GM12864 (cell line): ENCODE data around the gene CCDC174.

Source experiments
- DNase-seq: peaks from one replicate; pipeline ENCODE4 v3.0.0-alpha.2; 2011; ENCODE audit warnings: low read depth
- H3K4me3 ChIP-seq: 2 replicates; pipeline ENCODE4 v1.5.1; 2011; ENCODE audit warnings: mild to moderate bottlenecking, low read depth, low read length, control low read depth
- TF ChIP-seq, protein P1 (sequence below): IDR thresholded peaks from 2 replicates; pipeline ENCODE4 v1.5.1; 2011; ENCODE audit warnings: low read depth, mild to moderate bottlenecking, moderate library complexity, low read length, control low read depth, inconsistent platforms; ENCODE audit errors: missing control alignments

CCDC174 gene

DNA sequence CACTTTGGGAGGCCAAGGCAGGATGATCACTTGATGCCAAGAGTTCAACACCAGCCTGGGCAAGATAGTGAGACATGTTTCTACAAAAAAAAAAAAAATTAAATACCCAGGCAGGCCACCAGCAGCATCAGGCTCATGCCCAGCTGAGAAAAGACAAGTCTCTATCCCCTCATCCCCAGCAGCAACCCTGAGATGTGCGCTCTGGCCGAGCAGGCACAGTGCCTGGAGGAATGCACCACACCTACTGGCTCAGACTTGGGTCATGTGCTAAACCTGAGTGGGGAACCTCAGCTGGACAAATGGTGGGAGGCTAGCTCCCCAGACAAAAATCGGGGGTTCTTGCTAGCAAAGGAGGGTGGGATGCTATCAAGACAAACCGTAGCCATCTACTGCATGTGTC, 10.2 kb upstream of the CCDC174 start:
- TF ChIP-seq, protein P1, sequence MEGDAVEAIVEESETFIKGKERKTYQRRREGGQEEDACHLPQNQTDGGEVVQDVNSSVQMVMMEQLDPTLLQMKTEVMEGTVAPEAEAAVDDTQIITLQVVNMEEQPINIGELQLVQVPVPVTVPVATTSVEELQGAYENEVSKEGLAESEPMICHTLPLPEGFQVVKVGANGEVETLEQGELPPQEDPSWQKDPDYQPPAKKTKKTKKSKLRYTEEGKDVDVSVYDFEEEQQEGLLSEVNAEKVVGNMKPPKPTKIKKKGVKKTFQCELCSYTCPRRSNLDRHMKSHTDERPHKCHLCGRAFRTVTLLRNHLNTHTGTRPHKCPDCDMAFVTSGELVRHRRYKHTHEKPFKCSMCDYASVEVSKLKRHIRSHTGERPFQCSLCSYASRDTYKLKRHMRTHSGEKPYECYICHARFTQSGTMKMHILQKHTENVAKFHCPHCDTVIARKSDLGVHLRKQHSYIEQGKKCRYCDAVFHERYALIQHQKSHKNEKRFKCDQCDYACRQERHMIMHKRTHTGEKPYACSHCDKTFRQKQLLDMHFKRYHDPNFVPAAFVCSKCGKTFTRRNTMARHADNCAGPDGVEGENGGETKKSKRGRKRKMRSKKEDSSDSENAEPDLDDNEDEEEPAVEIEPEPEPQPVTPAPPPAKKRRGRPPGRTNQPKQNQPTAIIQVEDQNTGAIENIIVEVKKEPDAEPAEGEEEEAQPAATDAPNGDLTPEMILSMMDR: no peak
- DNase-seq: no peak
- no peak overlapping the region for H3K4me3 ChIP-seq

DNA sequence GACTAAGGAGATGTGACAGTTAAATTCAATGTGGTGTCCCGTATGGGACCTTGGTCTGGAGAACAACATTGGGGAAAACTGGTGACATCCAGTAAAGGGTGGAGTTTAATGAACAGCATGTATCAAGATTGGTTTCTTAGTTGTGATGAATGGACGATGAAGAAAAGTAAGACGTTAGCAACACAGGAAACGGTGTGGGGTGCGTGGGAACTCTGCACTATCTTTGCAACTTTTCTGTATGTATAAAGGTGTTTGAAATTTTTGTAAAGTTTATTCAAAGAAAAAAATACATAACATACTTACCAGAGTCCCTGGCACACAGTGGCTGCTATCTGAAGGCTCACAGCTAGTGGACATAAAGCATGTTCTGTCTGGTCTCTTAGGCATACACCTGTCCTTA, 6.1 kb upstream of the CCDC174 start:
- DNase-seq: no peak
- TF ChIP-seq, protein P1: no peak
- no peak overlapping the region for H3K4me3 ChIP-seq

DNA sequence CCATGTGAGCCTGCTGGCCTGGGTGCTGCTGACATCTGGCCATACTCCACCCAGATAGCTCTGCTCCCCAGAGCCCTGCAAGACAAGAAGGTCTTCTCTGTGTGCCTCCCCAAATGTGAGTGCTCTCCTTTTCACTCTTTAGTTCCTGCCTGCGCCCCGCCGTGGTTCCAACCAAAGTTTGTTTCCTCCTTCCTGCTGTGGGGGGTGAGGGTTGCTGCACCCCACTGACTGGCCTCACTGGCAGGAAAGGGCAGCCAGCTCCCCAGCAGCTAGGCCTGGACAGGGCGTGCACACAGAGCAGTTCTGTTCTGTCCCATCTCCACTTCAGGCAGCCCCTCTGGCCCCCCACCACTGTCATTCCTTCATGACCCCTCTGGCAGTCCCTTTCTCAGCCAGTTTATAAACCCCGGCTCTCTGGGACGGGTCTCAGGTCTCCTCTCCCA, 5.4 kb upstream of the CCDC174 start:
- TF ChIP-seq, protein P1: no peak
- DNase-seq: no peak
- H3K4me3 ChIP-seq: no peak overlapping the region

DNA sequence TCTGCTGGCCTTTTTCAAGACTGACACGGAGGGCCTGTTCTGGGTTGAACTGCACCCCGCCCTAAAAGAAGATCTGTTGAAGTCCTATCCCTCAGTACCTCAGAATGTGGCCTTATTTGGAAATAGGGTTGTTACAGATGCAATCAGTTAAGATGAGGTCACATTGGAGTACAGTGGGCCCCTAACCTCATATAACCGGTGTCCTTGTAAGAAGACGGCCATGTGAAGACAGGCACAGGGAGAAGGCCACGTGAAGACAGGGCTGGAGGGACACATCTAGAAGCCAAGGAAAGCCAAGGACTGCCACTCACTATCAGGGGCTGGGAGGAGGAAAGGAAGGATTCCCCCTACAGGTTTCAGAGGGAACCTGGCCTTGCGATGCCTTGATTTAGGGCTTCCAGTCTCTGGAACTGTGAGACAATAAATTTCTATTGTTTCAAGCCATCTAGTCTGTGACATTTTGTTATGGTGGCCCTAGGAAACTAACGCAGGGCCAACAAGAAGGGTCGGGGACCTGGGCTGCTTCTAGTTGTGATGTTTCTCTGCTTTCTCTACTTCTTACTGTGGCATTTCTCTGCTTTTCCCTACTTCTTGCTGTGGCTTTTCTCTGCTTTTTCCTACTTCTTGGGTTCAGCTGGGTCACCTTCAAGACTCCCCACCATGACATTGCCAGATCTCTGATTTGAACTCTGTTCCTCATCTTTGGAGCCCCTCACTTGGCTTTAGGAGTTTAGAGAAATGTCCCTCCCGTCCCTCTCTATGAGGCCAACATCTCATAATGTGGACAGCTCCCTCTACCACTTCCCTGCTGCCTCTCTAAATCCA, 4.8 kb upstream of the CCDC174 start:
- TF ChIP-seq, protein P1: no peak
- DNase-seq: no peak
- no peak overlapping the region for H3K4me3 ChIP-seq

GRCh38 chr3:14647976-14648955, 3.3 kb upstream of the CCDC174 start:
- TF ChIP-seq, protein P1: no peak
- DNase-seq: no peak
- no peak overlapping the region for H3K4me3 ChIP-seq

DNA sequence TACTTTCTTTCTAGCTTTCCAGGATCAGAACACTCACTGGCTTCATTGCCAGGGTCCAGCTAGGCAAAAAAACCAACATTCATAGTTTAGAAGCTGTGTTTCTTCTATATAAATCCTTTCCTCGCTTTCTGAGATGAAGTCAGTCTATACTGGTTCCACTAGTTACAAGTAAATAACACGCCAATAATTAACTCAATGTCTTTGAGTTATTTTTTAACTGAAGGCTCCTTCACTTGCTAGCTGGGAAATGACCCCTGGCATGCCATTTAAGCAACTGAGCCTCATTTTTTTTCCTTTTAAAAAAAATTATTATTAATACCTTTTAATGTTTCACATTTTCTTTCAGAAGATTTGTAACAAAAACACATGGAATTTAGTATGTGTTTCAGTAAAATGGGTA, 2.1 kb upstream of the CCDC174 start:
- TF ChIP-seq, protein P1: no peak
- H3K4me3 ChIP-seq: no peak overlapping the region
- DNase-seq: no peak
